HG03097 (cell line): ENCODE data around the gene NCK1.

ENCODE experiments used
- ATAC-seq: cut with Tn5 transposase; IDR thresholded peaks from one replicate; pipeline ENCODE4 v1.9.1; 2021; ENCODE audit not compliant: unreplicated experiment, low FRiP score

Gene NCK1

DNA sequence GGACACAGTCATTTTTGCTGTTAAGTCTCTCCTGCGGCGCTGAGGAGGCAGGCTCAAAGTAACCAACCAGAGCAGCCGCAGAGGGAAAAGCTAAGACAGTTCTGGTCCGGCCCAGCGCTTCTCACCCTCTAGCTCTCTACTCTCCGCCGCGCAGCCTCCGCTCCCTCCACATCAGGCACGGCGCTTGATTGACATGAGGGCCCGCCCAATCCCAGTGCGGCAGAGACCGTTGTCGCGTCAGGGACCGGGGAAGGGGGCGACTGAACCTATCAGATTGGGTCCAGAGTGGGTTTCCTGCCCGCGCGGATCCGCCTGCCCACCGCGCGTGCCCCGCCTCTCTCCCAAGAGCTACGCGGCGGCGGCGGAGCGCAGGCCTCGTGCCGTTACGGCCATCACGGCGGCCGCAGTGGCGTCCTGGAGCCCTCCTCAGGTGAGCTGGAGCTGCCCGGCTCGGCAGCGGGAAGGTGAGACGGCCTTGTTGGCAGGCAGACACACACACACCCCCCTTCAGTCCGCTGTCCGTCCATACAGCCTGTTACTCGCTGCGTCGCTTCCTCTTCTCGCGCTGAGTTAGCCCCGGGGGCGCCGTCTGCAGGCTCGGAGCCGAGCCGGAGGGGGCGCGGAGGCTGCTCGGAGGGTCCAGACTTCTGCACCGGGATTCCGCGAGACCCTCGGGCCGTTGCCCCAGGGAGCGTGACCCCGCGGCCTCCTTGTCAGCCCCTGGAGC, at the start of gene NCK1:
TSS of gene NCK1 (plus strand) at position 319 of the 727 bp plus-strand sequence. CDS start 65,794 bp downstream, outside the sequence.
- ATAC-seq, result peak; percentile 96

DNA sequence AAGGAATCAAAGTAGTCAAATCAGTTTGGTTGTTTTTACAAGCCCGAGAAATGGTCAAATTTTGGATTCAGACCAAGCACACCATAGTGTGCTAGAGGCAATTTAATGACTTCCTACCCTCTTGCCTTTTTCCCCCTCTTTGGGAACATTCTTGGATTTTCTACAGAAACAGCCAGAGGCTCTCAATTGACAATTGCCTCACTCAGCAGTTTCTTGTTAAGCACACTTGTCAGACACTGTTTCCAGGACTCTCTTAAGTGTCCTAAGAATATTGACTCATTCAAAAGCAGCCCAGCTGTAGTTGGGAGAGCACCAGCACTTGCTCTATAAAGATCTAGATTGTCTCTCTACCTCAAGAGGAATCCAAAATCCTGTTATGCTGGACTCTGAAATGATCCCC, 44.6 kb upstream of the NCK1 start:
- ATAC-seq, result no peak

DNA sequence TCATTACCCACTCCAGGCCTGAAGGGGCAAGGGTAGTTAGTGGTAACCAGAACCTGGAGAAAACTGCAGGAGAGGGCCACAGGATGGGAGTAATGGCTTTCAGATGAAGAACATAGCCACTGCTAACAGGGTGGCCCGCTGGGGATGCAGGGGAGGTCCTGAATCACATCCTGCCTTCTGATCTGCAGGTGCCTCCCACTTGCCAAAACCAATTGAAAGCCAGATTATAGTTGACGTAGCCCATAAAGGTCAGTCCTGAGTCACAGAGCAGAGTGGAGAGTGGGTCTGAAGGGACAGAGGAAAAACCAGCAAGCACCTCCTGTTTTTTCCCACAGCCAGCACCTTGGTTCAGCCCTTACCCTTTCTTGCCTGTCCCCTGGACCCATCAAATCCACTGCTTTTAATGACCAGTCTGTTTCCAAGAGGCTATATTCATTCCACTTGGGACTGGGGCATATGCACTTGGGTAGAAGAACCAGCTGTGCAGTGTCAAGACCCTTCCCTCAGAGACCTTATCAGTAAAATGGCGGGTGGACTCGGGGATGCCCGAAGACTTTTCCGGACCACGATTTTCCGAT, 43.7 kb upstream of the NCK1 start:
- no peak for ATAC-seq

DNA sequence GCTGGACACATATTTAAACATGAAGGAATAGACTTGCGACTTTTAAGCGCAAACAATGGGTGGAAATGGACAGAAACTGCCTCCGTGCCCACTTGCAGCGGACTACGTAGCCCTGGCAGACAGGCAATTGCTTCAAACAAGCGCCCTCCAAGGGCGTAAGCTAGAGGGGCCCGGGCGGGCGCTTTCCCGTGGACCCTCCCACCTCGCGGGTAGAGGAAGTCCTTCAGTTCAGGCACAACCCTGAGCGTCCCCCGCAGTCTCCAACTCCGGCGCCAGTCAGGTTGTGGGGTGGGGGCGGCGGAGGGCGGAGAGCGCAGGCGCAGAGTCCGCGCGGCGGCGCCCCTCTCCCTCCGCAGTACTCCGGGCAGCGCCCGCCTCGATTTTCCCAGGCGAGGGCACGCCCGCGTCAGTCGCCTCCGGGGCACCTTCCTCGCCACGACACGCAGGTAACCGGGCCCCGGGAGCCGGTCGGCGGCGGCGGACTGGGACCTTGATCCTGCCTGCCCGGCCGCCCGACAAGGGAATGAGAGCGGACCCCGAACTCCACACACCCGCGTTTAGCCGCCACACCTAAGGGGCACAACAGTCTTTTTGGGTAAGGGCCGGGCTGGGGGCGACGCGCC, 43.1 kb upstream of the NCK1 start, which contains the start of gene SLC35G2:
TSS of gene SLC35G2 (plus strand) at position 358 of the 623 bp plus-strand sequence. CDS start 35,335 bp downstream, outside the sequence.
- ATAC-seq, result no peak

DNA sequence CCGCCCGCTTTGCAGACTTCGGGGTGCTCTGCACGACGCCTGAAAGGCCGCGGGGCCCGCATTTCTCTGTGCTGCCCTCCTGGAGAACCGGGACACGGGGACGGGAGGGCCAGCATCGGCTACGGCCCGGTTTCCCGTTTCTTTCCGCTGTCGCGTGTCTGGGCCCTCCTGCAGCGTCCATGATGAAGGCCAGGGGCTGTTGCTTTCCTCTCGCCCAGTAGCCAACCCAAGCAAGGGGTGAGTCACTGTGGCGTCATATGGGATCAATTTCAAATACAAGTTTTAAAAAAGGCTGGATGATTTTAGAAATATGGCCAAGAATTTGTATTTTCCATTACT, 42.6 kb upstream of the NCK1 start:
- no peak for ATAC-seq

DNA sequence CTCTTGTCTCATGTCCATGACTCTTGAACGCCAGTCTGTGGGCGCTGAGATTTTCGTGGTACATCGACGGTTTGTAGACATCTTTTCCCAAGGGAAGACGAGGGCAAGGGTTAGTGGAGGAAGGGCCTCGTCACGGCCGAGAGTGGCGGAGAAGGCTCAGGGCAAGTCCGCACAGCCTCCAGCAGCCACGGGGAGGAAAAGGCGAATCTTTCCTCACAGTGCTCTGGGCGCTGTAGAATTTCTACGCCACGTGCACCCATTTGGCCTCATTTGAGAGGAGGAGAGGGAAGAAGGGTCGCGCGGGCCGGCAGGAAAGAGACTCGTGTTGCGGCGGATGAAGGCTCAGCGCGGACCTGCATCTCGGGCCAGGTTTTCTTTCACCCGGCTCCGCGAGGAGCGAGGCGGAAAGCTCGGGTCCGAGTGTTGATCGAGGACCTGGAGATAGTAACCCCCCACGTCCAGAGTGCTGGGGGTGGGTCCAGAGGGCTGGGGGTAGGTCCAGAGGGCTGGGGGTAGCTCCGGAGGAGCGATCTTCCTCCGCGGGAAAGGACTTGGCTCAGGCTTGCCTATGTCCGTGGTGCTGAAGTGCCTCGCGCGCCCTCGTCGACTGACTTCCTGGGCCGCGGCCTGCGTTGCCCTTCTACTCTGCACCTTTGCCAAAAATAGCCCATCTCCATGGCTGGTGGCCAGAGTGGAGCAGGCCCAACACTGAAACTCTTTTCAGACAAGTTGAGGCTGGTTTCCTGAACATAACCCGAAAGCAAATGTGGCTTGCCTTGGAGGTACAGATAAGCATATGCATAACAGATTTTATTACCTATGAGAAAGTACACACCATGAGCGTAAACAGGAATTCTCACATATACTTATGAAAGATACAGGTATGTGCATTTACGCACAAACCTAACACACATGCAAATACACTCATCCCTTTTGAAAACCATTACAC, 42.0 kb upstream of the NCK1 start:
- no peak for ATAC-seq

DNA sequence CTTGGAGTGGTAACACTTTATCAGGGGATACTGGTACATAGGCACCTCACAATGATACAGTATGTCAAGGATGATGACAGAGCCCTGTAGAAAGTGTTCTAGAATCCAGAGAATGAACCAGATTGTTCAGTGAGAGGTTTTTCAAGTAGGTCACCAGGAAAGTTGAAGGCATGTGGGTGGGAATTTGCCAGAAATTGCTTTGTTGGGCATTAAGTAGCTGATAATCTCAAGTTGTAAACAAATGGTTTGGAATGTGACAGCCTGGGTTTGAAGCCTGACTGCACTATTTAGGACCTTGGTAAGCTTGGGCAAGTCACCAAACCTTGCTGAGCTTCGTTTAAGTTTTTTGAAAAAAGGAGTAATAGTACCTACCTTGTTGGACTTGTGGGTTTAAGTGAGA, 30.5 kb upstream of the NCK1 start:
- no peak for ATAC-seq

DNA sequence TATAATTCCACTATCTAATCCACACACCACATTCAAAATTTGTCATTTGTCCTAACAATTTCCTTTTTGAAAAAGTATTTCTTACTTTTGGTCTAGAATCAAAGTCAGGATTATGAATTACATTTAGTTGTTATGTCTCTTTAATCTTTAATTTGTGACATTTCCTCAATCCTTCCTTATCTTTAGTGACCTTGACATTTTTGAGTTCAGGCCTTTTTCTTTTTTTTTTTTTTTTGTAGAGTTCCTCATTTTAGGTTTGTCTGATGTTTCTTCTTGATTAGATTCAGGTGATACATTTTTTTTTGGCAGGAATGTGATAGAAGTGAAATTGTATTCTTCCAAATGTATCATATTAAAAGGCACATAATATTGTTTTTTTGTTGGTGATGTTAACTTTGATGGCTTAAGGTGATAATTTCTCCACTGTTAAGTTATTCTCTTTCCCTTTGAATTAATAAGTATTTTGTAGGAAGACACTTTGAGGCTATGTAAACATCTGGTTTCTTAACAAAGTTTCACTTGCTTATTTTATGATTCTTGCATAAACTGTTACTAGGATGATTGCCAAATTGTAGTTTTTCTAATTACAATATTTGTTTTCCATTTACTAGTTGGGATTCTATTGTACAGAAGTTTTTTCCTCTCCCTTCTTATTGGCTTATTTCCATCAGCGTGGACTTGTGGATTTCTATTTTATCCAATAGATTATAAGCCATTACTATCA, 26.8 kb upstream of the NCK1 start:
- no peak for ATAC-seq

DNA sequence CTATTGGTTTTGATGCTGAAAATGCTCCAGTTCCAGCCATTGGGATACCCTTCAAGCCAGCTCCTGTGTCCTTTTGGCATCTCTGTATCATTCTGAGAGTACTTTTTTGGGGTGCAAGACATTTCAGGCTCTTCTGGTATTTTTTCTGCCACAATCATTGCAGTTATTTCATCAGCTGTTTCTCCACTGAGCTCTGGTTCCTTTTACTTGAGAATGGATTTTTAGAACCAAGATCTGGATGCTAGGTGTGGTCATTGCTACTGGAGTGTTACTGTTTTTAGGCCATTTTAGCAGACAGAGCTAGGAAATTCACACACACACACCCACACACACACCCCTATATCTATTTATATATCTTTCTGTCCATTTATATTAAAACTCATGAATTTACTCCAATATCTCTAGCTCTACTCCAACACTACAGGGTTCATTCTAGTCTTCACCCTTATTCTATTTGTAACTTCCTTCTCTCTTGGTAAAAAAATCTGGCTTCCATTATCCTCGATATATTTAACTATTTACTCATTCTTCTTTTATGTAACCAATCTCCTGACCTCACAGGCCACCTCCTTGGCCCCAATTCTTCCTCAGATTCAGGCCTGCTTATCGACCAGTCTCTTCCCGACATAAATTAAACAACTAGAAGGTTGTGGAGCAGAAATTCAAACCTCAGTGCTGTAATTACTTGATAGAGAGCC, 26.0 kb upstream of the NCK1 start:
- no peak for ATAC-seq

DNA sequence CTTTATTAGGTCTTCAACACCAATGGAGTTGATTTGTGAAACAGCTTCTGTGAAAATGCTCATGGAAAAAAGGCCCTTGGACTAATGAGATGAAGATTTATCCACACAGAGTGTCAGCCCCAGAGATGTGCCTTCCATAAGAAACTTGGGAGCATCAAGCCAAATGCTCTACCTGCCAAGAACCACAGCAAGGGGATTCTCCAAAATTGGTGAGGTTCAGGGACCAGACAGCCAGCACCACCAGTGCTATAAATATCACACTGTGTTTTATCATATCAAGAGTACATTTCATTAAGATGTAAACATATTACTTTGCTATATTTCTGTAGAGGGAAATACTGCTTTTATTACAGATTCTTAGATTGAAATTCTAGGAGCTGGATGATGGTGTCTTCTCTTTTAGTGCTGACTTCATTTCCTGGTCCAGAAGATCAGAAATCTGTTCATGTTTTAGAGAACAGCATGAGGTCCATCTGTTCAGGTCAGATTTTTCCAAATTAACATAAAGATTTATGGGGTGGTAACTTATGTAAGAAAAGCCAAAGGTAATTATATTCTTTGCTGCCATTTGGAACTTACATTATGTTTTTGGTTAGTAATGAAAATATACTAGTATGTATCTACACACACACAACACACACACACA, 25.4 kb upstream of the NCK1 start:
- ATAC-seq, result no peak

DNA sequence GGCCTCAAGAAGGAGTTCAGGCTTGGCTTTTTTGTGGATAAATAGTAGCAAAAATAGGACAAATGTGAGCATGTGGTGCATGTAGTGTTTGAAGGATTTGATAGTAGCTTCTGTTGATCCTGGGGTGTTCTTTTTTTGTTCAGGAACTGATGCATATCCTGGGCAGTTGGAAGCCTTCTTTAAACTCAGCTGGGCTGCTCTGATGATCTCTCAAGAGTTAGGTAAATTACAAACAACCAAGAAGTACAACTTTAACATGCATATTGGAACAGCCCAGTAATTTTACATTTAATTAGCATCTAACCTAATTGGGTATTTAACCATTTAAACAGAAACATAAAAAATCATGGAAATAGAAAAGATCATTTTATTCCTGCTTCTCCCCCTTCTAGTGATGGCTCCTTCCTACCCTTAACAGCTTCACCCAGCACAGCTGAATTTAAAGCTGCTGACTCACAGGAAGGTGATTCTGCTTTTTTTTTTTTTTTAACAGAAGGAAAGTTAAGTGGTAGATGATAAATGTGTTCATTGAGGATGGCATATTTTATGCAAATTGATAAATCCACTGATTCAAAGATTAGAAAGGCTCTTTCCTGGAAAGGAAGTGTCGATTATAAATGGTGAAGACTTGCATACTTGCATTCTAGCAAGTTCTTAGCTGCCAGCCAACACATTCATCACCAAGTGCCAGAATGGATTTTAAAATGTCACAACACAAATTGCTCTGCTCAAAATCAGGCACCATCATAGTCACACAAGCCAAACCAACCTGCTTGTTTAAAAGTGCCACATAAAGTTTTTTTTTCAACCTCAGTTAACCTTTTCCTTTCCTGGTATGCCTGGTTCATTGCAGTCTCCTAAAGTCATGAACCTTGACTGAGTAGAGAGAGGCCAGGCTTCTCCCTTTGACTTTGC, 23.1 kb upstream of the NCK1 start:
- no peak for ATAC-seq

DNA sequence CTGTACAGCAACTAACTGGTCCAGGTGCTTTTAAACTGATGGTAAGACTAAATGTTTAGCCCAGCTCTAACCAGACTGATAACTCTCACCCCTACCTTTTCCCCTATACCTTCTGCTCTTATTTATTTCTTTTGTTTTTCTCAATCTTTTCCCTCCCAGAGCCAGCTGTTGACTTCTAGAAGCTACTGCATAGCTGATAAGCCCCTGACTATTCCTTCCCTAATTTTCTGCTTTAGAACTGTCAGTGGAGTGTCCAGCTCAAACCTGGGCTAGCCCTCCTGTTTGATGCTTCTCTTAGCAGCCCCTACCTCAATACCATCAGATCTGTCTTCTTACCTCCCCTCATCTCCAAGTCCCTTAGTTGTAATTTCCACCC, 22.5 kb upstream of the NCK1 start:
- no peak for ATAC-seq

DNA sequence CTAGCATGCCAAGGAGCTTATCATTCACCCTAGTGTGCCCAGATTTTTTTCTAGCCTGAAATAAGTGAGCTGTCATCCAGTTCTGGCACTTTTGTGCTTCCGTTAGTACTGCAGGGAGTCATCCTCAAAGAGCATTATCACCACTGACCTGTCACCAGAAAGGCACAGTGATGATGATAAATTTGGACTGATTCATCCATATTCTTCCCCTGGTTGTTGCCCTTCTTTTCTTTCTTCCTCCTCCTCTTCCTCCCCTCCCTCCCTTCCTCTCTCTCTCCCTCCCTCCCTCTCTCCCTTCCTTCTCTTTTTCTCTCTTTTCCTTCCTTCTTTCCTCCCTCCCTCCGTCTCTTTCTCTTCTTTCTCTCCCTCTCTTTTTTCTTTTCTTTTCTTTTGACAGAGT, 21.8 kb upstream of the NCK1 start:
- no peak for ATAC-seq

DNA sequence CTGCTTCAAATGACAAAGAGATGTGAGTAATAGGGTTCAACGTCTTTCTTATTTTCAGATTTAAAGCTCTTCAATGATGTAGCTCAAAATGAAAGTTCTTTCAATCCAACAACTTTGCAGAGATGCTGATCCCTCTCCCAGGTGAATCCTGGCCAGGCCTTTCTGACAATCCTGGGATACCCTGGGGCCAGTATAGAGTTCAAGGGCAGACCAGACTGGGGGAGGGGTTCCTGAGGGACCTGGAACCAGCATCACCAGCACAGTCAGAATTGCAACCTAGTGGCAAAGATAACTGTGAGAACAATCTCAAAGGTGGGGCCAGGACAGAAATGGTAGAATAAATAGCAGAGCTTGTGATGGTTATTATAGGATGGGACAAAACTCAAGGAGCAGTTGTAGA, 19.7 kb upstream of the NCK1 start:
- ATAC-seq, result no peak

DNA sequence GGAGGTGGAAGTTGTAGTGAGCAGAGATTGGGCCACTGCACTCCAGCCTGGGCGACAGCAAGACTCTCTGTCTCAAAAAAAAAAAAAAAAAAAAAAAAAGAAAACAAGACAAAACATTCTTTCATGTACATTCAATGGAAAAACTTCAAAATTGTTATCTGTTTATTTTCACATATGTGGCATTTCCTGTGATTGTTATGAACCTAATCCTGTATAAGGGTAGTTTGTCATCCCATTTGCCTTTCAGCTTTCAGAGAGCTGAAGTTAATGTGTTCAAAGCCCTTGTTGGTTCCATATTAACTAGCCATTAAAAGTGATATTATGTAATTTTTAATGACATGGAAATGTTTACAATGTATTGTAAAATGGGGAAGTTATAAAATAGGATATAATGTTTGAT, 17.3 kb upstream of the NCK1 start:
- ATAC-seq, result no peak

DNA sequence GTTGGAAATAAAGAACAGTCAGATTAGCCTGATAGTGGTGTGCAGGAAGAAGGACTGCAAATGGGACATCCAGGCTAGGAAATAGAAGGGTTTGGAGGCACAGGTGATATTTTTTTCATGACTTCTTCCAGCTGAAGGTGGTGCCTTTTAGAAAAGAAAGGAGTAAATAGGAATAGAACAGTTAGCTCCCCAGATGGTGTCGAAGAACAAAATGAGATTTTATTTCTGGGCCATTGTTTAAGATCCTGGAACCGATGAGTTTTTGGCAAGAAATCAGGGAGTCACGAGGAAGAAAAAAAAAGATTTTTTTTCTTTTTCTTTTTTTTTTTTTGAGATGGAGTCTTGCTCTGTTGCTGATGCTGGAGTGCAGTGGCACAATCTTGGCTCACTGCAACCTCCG, 9.8 kb upstream of the NCK1 start:
- no peak for ATAC-seq

DNA sequence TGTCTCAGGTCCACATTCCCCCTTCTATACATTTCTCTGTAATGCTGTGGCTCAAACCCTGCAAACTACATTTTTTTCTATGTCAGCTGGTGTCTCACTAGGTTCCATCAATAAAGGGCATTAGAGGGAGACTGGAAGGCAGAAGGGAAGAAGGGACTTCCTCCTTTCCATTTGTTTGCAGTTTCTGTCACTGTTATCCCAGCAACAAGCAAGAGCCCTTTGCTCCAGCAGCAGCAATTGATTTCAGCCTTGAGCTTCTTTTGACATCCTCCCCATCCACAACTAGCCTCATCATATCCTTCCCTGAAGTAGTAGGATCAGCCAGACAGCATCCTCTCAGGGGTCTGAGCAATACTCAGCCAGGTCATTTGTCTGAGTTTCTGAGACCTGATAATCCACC, 5.3 kb upstream of the NCK1 start:
- ATAC-seq, result no peak

DNA sequence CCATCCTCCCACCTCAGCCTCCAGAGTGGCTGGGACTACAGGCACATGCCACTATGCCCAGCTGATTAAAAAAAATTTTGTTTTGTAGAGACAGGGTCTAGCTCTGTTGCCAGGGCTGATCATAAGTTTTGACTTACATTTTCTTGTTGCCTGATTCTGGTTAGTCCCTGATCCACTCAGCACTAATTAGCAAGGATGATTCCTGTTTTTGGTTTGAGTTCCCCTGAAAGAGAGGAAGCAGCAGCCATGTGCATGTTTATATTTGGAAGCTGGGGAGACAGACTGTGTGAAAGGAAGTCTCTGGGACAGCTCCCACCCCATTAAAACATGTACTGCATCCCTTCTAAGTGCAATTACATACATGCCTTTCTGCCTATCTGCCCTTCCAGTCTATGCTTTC, 3.6 kb upstream of the NCK1 start:
- ATAC-seq, result no peak
